Measurements from ENCODE around the gene CBFA2T2. TPM values are rescaled to one million over a fixed set of nuclear protein-coding genes. Genes with fewer than 3 reads are reported as not detected.
A peak's percentile ranks its signal among the peaks of the same experiment; 100 is the strongest.
"Not testable (repeated sequence)": the region's sequence is repeated elsewhere in the genome, so short reads cannot be mapped to it uniquely, and the experiment has no call there.

CBFA2T2 gene
- total RNA-seq, 1 donor from 2014 or later: 52.3 TPM

- peak; percentile 18 for TF ChIP-seq CTCF (conservative IDR thresholded peaks at IDR 0.05)
- peaks cover 25% of the 10 kb centered on the region for H3K4me1 Mint-ChIP-seq (ENCODE audit: unreplicated experiment)
- H3K27me3 Mint-ChIP-seq: peaks cover 7% of the 10 kb centered on the region
- peak within 1 kb of the TSS; percentile 94 for H3K4me3 Mint-ChIP-seq
- H3K36me3 Mint-ChIP-seq: no peaks in the 10 kb centered on the region
- no peaks in the 10 kb centered on the region for H3K9me3 Mint-ChIP-seq
- peak; percentile 97 for DNase-seq (ENCODE audit: extremely low spot score, unreplicated experiment)
- H3K27ac Mint-ChIP-seq: peak within 1 kb of the TSS; percentile 91
Measured at GRCh38 chr20:33443512-33444239, 46.2 kb upstream of the CBFA2T2 start, which contains the start of gene SNTA1. SNTA1 (minus strand) TSS chr20:33443763; CDS start chr20:33443620, 143 bp downstream.

GRCh38 chr20:33444797-33445560, 44.9 kb upstream of the CBFA2T2 start:
- no peaks in the 10 kb centered on the region for H3K36me3 Mint-ChIP-seq
- H3K27me3 Mint-ChIP-seq: peaks cover 7% of the 10 kb centered on the region
- DNase-seq (ENCODE audit: extremely low spot score, unreplicated experiment): no peak
- H3K9me3 Mint-ChIP-seq: no peaks in the 10 kb centered on the region
- H3K27ac Mint-ChIP-seq: peak overlapping the region; percentile 2
- no peak for TF ChIP-seq CTCF (conservative IDR thresholded peaks at IDR 0.05)
- H3K4me3 Mint-ChIP-seq: peak overlapping the region; percentile 94
- peaks cover 25% of the 10 kb centered on the region for H3K4me1 Mint-ChIP-seq (ENCODE audit: unreplicated experiment)

GRCh38 chr20:33445881-33446625, 43.8 kb upstream of the CBFA2T2 start:
- H3K27me3 Mint-ChIP-seq: peaks cover 7% of the 10 kb centered on the region
- H3K27ac Mint-ChIP-seq: no peak overlapping the region
- no peak for DNase-seq (ENCODE audit: extremely low spot score, unreplicated experiment)
- TF ChIP-seq CTCF (conservative IDR thresholded peaks at IDR 0.05): no peak
- H3K4me1 Mint-ChIP-seq (ENCODE audit: unreplicated experiment): peaks cover 23% of the 10 kb centered on the region
- H3K36me3 Mint-ChIP-seq: no peaks in the 10 kb centered on the region
- peak overlapping the region; percentile 24 for H3K4me3 Mint-ChIP-seq
- H3K9me3 Mint-ChIP-seq: no peaks in the 10 kb centered on the region

GRCh38 chr20:33450867-33451266, 39.0 kb upstream of the CBFA2T2 start:
- H3K4me1 Mint-ChIP-seq (ENCODE audit: unreplicated experiment): peaks cover 4% of the 10 kb centered on the region
- H3K4me3 Mint-ChIP-seq: no peak overlapping the region
- DNase-seq (ENCODE audit: extremely low spot score, unreplicated experiment): no peak
- no peak overlapping the region for H3K27ac Mint-ChIP-seq
- H3K9me3 Mint-ChIP-seq: no peaks in the 10 kb centered on the region
- H3K36me3 Mint-ChIP-seq: no peaks in the 10 kb centered on the region
- TF ChIP-seq CTCF (conservative IDR thresholded peaks at IDR 0.05): no peak
- peaks cover 6% of the 10 kb centered on the region for H3K27me3 Mint-ChIP-seq

- H3K27me3 Mint-ChIP-seq; H3K27ac Mint-ChIP-seq; H3K9me3 Mint-ChIP-seq; H3K4me1 Mint-ChIP-seq (ENCODE audit: unreplicated experiment); H3K4me3 Mint-ChIP-seq; H3K36me3 Mint-ChIP-seq: not testable (repeated sequence)
- peak; percentile 100 for TF ChIP-seq CTCF (conservative IDR thresholded peaks at IDR 0.05)
- peak; percentile 94 for DNase-seq (ENCODE audit: extremely low spot score, unreplicated experiment)
Measured at GRCh38 chr20:33456916-33457642, 32.8 kb upstream of the CBFA2T2 start.
